Mammary epithelial cell (primary cell): Measurements from ENCODE around the gene ZFAND3.

Source experiments
- EZH2 ChIP-seq: IDR thresholded peaks from 2 replicates; pipeline ENCODE4 v1.6.1; 2012; ENCODE audit warnings: low read length, inconsistent platforms, borderline replicate concordance
- TF ChIP-seq, protein P1 (sequence below), 2 donors: IDR thresholded peaks in 1 of 2; conservative IDR thresholded peaks in 1 of 2; 2 replicates each; pipeline ENCODE4 v1.5.1; 2011 to 2012; ENCODE audit warnings: inconsistent platforms in 2 of 2, low read length in 2 of 2, mild to moderate bottlenecking in 2 of 2, control low read depth in 1 of 2, low read depth in 1 of 2; ENCODE audit not compliant: insufficient read depth in 1 of 2; ENCODE audit errors: extremely low read depth in 1 of 2

DNA sequence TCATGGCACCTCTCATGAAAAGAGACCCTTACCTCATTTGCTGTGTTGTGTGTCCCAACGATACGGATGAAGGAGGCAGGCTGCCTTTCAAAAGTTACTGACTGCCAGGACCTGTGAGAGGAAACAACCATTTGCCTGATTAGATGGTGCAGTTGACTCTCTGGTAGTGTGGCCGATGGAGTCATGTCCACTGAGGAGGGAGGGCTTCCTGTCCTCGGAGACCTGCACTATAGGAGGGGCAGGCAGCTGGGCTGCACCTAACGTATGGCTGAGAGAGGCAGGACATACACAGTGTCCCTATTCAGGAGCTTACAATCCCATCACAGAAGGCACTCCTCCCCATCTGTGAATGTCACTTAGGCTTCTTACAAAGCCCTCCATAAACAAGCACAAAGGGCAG is 373.0 kb downstream of the ZFAND3 start:
- TF ChIP-seq, protein P1, sequence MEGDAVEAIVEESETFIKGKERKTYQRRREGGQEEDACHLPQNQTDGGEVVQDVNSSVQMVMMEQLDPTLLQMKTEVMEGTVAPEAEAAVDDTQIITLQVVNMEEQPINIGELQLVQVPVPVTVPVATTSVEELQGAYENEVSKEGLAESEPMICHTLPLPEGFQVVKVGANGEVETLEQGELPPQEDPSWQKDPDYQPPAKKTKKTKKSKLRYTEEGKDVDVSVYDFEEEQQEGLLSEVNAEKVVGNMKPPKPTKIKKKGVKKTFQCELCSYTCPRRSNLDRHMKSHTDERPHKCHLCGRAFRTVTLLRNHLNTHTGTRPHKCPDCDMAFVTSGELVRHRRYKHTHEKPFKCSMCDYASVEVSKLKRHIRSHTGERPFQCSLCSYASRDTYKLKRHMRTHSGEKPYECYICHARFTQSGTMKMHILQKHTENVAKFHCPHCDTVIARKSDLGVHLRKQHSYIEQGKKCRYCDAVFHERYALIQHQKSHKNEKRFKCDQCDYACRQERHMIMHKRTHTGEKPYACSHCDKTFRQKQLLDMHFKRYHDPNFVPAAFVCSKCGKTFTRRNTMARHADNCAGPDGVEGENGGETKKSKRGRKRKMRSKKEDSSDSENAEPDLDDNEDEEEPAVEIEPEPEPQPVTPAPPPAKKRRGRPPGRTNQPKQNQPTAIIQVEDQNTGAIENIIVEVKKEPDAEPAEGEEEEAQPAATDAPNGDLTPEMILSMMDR (conservative IDR thresholded peaks at IDR 0.05 in 1 of 2, IDR thresholded peaks at IDR 0.05 in 1 of 2; ENCODE audit: extremely low read depth in 1 of 2, insufficient read depth in 1 of 2, low read depth in 1 of 2, low read length in 2 of 2), result no peak
- TF ChIP-seq EZH2, result no peak
